GM19455 (cell line): ENCODE results near the gene TMEM60.
A peak's percentile ranks its signal among the peaks of the same experiment; 100 is the strongest.
"Not testable (repeated sequence)": the region's sequence is repeated elsewhere in the genome, so short reads cannot be mapped to it uniquely, and the experiment has no call there.

ENCODE experiments used
- ATAC-seq: cut with Tn5 transposase; IDR thresholded peaks from one replicate; pipeline ENCODE4 v1.9.1; 2021; ENCODE audit not compliant: unreplicated experiment

The TMEM60 gene, protein sequence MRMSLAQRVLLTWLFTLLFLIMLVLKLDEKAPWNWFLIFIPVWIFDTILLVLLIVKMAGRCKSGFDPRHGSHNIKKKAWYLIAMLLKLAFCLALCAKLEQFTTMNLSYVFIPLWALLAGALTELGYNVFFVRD

DNA sequence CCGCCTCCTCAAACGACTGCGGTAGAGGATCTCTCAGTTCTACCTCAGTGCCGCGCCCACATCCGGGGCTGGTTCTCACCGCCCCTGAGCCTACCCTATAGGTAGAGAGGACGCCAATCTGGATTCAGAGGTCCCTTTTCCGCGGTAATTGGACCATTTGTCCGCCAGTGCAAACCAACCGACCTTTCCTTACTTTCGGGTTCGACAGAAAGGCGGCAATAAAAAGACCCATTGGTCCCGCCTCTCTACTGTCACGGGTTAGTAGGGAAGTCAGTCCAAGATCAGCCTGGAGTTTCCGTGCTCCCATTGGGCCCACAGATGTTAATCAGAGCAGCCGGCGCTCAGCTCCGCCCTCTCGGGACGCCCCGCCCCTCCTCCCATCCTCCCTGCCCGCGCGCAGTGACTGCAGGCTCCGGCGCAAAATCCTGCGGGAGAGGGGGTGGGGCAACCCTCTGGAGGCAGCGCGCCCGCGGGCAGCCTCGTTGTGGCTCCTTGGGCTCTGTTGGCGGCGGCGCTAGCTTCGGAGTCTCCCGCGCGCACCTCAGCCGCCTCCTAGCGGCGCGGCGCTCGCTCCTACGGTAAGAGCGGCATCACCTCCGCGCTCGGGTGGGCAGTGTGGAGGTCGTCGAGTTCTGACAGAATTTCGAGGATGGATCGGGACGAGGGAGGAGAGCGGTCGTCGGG, at the start of gene TMEM60, which contains the start of gene PHTF2:
TSS of gene TMEM60 (minus strand) at position 41 of the 684 bp plus-strand sequence. CDS start 4,061 bp downstream, outside the sequence.
TSS of gene PHTF2 (plus strand) at position 380 of the 684 bp plus-strand sequence.
- peak; percentile 92 for ATAC-seq

DNA sequence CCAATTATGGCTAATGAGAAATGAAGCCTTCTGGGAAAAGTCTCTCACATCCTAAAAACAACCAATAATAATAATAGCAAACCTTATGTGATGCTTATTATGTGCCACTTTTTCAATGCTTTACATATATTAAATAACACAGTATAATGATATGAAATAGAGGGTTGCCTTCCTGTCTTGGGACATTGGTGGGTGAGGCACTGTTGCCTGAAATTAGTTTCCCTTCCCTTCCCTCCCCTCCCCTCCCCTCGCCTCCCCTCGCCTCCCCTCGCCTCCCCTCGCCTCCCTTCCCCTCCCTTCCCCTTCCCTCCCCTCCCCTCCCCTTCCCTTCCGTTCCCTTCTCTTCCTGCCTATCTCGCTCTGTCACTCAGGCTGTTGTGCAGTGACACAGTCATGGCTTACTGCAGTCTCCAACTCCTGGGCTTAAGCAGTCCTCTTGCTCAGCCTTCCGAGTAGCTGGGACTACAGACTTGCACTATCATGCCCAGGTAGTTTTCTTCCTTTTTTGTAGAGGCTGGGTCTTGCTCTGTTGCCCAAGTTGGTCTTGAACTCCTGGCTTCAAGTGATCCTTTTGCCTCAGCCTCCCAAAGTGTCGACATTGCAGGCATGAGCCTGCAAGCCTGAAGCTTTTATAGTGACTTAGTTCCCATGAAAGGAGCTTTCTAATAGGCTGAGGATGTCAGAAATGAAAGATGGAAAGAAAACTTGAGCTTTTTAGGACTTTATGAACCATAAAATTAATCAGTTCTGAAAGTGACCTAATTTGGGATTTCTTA, 48.3 kb upstream of the TMEM60 start:
- no peak for ATAC-seq

DNA sequence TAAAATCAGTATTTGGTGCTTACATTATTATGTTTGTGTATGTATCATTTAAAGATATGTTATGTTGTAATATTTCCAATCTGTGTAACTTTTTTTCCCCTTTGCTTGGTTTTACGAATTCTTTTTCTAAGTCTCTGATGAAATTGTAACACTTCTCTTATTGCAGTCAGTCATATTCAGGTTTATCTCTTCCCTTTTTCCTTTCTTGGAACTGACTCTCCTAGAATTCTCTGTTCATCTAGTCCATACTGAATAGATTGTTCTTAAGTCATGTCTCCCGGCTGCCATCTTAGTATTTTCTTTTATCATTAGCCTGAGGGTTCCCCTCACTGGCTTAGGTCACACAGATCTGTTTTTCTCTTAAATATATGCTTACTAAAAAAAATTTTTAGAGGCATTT, 45.0 kb upstream of the TMEM60 start:
- no peak for ATAC-seq

DNA sequence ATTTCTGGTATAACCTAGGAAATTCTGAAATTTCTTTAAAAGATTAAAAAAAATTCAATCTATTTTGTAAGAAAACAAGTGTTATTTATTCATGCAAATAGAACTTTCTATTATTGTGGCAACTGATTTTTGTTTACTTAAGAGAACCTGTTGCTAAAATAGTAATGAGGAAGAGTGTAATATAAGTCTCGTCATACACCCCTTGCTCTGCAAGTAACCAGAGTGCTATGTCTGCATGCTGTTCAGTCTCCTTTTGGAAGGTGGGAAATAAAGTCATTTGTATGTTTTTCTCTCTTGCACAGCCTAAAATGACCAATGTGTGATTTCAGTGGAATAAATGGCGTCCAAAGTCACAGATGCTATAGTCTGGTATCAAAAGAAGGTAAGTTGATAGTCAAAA, 41.7 kb upstream of the TMEM60 start:
- no peak for ATAC-seq

DNA sequence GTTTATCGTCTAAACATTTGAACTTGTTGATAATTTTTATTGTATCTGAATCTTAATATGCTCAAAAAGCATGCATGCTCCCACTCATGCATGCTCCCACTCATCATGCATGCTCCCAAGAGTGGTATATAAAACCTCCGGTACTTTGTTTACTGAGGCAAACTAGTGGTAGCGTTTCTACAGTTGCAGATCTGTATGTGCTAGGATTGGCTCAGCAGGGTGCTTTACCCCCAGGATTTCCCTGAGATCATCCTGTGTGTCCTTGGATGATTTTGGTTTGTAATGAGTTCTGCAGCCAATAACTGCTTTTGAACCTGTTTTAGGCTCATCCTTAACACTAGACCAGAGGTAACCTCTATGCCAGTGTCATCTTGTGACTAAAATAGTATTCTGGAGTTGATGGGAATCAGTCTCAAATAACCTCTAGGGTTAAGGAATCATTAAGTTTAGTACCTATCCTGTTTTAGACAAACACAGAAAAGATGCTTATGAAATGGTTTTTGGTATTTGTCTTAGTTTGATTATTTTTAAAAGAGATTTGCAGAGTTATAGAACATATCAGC, 40.8 kb upstream of the TMEM60 start:
- ATAC-seq = no peak

DNA sequence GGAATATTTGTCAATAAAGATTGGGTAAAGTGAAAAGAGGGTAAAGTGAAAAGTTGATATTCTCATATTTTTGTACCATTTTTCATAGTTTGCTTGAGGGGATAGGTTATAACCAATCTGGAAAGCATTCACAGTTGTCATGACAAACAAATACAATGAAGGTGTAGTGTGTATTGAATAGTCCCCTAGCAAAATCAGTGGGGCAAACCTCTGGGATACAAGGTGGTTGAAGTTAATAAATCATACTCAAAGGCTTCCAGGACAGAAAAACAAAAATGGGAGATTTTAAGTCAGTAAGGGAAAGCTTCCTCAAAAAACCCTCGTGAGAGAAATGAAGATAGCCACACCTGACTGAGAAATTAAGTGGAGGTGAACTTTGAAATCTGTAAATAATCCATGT, 39.7 kb upstream of the TMEM60 start:
- no peak for ATAC-seq

DNA sequence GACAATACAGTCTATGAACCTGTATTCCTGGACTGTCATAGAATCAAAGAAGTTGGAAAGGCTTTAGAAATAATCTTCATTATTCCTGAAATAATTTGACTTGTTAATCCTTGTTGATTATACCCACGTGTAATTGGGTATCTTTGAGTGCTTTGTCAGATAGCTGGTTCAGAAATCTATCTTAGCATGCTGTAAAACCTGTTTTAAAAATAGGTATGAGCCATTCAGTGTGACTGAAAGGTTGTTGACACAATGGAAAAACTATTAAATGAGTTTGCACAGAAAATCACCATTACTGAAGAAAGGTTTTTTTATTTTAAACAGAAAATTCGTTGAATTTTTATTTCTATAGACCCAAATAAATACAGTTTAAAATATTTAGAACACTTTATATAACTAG, 39.0 kb upstream of the TMEM60 start:
- ATAC-seq = no peak

DNA sequence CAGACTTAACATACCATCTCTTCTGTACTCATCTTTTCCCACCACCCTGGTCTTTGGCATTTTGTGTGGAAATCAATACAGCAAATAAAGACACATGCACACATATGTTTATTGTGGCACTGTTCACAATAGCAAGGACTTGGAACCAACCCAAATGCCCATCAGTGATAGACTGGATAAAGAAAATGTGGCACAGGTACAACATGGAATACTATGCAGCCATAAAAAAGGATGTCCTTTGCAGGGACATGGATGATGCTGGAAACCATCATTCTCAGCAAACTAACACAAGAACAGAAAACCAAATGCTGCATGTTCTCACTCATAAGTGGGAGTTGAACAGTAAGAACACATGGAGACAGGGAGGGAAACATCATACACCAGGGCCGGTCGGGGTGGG, 38.2 kb upstream of the TMEM60 start:
- ATAC-seq = not testable (repeated sequence)

DNA sequence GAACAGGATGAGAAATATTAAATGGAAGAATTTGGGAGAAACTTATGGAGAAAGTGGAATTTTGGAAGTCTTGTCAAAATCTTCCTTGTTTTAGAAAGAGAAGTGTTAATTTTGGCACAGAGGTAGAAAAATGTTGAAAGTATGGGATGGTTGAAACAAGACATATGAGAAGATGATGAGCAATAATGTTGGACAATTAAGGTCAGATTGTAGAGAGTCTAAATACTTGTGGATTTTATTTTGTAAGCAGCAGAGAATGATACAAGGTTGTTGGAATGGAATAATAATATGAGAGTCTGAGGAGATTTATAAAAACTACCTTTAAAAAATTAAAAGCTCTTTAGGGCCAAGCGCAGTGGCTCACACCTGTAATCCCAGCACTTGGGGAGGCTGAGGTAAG, 34.9 kb upstream of the TMEM60 start:
- ATAC-seq = no peak

DNA sequence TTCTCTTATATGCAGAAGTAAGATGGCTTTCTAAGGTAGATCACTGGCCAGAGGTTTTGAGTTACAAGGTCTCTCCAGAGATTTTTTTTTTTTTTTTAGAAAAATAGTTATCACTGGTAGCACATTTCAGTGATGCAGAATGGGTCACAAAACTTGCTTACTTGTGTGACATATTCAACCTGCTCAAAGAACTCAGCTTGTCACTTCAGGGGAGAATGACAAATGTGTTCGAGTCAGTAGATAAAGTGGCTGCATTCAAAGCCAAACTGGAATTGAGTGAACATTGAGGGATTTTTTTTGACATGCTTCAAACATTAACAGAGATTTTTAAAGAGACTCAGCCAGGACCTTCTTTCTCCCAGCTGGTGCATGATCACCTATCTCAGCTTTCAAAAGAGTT, 33.7 kb upstream of the TMEM60 start:
- no peak for ATAC-seq

DNA sequence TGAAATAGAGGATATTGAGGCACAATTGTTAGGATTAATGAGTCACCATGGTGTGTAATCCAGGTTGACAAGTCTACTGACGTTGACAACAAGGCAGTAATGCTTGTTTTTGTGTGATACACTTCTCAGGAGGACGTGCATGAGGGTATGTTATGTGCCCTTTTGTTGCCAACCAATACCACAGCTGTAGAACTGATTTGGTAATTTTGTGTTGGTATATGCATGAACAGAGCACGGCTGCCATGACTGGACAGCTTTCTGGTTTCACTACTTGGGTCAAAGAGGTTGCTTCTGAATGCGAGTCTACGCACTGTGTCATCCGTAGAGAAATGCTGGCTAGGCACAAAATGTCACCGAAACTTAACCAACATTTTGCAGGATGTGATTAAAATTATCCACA, 33.2 kb upstream of the TMEM60 start:
- no peak for ATAC-seq

DNA sequence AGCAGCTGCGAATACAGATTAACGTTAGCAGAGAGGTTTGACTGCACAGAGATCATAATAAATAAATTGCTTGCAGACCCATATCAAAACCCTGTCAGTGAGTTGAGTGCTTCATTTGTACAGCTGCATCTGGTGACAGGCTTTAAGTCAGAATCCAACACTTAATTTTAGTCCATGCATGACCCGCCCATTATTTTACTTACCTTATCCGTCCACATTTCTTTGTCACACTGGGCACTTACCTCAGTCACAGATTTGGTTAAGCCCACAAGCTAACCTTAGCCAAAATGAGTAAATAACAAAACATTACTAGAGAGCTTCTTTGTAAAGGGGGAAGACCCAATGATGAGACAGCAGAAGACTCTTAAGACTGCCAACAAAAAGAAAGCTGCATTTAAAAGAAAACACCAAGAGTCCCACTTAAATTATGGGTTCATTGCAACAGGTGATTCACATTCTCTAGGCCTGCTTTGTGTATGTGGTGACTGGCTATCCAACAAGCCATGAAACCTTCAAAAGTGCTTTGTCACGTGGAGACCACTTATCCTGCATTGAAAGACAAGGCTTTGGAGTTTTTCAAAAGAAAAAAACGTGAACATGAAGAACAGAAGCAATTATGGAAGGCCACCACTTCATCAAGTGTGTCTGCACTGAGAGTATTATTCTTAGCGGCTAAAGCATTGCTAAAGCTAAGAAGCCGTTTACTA, 32.6 kb upstream of the TMEM60 start:
- no peak for ATAC-seq

DNA sequence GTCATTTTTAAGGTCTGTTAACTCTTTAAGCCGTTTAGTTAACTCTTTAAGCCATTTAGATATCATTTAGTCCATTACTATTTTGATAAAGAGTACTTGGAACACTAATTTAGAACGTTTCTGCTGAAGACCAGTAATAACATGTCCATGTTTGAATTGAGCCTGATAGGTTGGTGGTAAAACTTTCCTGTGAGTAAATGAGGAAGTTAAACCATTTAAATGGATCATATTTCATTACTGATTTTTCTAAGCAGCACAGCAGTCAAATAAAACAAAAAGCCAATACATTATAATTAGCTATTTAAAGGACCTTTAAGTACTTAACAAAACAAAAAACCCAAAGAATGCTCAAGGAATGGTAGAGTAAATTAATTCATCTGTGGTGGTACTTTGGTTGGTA, 29.8 kb upstream of the TMEM60 start:
- no peak for ATAC-seq

DNA sequence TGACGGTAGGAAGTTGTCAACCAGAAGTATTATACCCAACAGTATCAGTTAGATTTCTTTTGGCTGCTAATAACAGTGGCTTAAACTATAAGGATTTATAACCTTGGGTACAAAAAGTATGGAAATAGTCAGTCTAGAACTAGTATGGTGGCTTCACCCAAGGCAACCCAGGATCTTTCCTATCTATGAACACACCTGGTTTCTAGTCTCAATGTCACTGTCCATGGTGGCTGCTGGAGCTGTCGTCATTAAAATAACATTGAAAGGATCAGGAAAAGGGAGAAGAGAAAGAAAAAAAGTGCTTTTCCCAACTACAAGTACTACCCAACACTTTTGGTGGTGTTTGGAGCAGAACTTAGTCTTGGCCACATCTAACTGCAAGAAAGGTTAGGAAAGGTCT, 28.1 kb upstream of the TMEM60 start:
- ATAC-seq = no peak

DNA sequence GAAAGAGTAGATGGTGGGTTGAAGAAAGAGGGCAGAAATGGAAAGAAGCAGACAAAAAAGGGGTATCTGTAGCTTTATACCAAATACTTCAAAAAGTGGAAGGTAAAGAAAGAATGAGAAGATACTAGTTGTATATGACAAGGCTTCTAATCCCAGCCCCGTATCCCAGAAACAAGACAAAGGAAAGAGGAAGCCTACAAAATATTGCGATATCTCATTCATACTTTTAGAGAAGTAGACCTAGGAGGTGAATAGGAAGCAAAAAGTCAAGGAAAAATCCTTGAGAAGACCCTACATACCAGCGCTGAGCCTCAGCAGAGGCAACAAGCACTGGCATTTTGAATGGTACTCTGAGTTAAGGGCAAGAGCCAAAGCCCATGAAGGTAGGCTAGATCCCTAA, 26.9 kb upstream of the TMEM60 start:
- no peak for ATAC-seq

DNA sequence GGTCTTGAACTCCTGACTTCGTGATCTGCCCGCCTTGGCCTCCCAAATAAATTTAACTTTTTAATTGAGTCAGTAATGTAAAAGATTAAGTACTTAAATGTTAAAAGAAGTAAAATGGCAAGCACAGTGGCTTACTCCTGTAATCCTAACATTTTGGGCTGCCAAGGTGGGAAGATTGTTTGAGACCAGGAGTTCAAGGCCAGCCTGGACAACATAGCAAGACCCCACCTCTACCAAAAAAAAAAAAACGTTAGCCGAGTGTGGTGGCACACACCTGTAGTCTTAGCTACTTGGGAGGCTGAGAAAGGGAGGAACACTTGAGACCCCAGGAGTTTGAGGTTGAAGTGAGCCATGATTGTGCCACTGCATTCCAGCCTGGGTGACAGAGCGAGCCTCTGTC, 26.4 kb upstream of the TMEM60 start:
- no peak for ATAC-seq

DNA sequence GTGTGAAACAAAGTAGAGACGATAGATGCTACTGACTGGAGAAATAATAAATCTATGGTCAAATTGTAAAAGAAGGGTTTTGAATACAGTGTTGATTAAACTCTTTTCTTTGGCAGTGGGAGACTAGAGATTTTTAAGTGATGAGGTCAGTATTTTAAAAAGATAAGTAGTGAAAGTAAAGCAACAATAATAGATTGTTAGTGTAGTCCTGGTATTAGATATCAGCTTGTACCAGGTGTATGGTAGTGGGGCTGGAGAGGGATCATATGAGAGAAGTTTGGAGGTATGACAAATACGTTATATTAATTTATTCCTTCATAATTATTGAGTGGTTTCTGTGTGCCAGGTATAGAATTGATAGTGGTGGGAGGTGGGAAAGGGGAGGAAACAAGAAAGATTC, 25.6 kb upstream of the TMEM60 start:
- no peak for ATAC-seq

DNA sequence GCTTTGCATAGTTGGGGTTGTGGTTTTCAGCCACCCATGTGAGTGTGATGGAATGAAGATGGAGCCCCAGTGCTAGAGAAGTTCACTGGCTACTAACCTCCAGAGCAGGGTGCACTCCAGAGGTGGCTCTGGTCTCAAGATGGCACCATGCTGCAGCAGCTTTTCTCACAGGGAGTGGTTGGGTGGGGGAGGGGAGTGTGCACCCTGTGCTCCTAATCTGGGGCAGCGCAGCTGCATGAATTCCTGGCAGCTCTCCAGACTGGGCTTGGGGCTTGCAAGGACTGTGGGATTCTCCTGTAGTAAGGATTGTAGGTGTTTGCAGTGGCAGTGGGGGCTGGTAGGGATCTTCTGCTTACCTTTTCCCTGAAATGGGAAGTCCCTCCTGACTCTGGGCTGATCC, 24.0 kb upstream of the TMEM60 start:
- no peak for ATAC-seq

DNA sequence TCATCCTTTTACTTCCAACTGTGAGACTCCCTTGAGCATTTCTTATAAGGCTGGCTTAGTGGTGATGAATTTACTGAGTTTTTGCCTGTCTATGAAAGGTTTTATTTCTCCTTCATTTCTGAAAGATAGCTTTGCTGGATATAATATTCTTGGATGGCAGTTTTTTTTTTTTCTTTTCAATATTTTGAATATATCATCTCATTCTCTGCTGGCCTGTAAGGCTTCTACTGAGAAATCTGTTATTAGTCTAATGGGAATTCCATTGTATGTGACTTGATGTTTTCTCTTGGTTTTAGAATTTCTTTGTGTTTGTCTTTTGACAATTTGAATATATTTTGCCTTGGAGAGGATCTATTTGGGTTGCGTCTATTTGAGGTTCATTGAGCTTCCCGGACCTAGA, 22.7 kb upstream of the TMEM60 start:
- no peak for ATAC-seq

DNA sequence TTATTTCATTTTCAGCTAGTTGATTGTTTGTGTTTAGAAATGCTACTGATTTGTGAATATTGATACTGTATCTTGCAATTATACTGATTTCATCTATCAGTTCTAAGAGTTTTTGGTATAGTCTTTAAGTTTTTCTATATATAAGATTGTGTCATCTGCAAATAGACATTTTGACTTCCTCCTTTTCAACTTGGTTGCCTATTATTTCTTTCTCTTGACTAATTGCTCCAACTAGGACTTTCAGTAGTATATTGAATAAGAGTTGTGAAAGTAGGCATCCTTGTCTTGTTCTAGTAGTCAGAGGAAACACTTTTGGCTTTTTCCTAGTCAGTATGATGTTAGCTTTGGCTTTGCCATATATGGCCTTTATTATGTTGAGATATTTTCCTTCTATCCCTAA, 20.8 kb upstream of the TMEM60 start:
- no peak for ATAC-seq

DNA sequence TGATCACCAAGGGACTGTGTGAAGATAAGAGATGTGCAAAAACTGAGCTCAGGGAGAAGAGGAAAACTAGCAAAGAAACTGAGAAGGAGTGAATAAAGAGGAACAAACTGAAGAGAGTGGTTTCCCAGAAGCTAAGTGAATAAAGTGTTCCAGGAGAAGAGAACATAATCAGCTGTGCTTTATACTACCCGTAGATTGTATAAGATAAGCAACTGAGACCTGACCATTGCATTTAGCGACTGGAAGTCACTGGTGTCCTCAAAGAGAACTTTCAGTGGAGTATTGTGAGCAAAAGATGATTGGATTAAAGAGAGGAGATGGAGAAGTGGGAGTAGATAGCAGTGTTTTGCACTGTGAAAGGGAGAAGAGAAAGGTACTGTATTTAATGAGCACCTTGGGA, 14.9 kb upstream of the TMEM60 start:
- ATAC-seq = no peak
